GM10266 (cell line): Measurements from ENCODE around the gene ARHGEF19.

ENCODE experiments used
- DNase-seq: peaks from one replicate; pipeline ENCODE4 v3.0.0; 2012; ENCODE audit errors: extremely low spot score
- CTCF ChIP-seq: IDR thresholded peaks from 2 replicates; pipeline ENCODE4 v1.5.1; 2012; ENCODE audit warnings: mild to moderate bottlenecking, low read depth; ENCODE audit not compliant: control insufficient read depth, insufficient read depth; ENCODE audit errors: missing control alignments

The ARHGEF19 gene

GRCh38 chr1:16177306-16177705 is 35.1 kb downstream of the ARHGEF19 start:
- TF ChIP-seq CTCF: no peak
- no peak for DNase-seq

- DNase-seq: no peak
- no peak for TF ChIP-seq CTCF
Observed at GRCh38 chr1:16176653-16177052, 35.8 kb downstream of the ARHGEF19 start.

GRCh38 chr1:16175610-16176553 is 36.6 kb downstream of the ARHGEF19 start:
- DNase-seq: no peak
- TF ChIP-seq CTCF: no peak

- TF ChIP-seq CTCF: no peak
- DNase-seq: no peak
Observed at GRCh38 chr1:16174886-16175598, 37.4 kb downstream of the ARHGEF19 start.

GRCh38 chr1:16174261-16174868 is 38.1 kb downstream of the ARHGEF19 start:
- no peak for DNase-seq
- TF ChIP-seq CTCF: no peak

- no peak for DNase-seq
Observed at GRCh38 chr1:16173447-16174260, 38.8 kb downstream of the ARHGEF19 start.

More at GRCh38 chr1:16173447-16174260, 38.8 kb downstream of the ARHGEF19 start:
- no peak for TF ChIP-seq CTCF
